T-helper 2 cell (primary cell): ENCODE measurements around the gene PRKACA.

ENCODE experiments used
- DNase-seq, 5 experiments: peaks; one replicate each; pipeline versions ENCODE4 v3.0.0 to v3.0.0-alpha.2; 2012 to 2022
- total RNA-seq, 2 donors: gene quantifications; one replicate each; lab custom pipeline; 2026; lab: John Stamatoyannopoulos, UW

Gene PRKACA
- 7.1 to 10.6 reads per million in 2 donors for total RNA-seq

GRCh38 chr19:14117668-14118164, at the start of gene PRKACA:
TSS of gene PRKACA (minus strand) at chr19:14117762. CDS start at chr19:14117547, 215 bp downstream.
- DNase-seq: peak; percentile 98 to 100 (median 98)

- DNase-seq: peak in 1 of 5 experiments; percentile 36
Observed at GRCh38 chr19:14166999-14167575, 49.5 kb upstream of the PRKACA start.

GRCh38 chr19:14165990-14166830, 48.6 kb upstream of the PRKACA start:
- peak in 2 of 5 experiments; percentile 21 to 61 for DNase-seq

- DNase-seq: no peak
Observed at GRCh38 chr19:14164724-14165493, 47.3 kb upstream of the PRKACA start.

GRCh38 chr19:14164082-14164481, 46.5 kb upstream of the PRKACA start:
- no peak for DNase-seq

- no peak for DNase-seq
Observed at GRCh38 chr19:14162871-14163297, 45.3 kb upstream of the PRKACA start.

- no peak for DNase-seq
Observed at GRCh38 chr19:14161305-14161704, 43.7 kb upstream of the PRKACA start.

GRCh38 chr19:14160017-14160703, 42.6 kb upstream of the PRKACA start:
- no peak for DNase-seq

- no peak for DNase-seq
Observed at GRCh38 chr19:14159059-14159458, 41.5 kb upstream of the PRKACA start.

- no peak for DNase-seq
Observed at GRCh38 chr19:14158276-14159023, 40.9 kb upstream of the PRKACA start.

GRCh38 chr19:14156971-14157717, 39.6 kb upstream of the PRKACA start:
- DNase-seq: no peak

- DNase-seq: no peak
Observed at GRCh38 chr19:14156122-14156521, 38.6 kb upstream of the PRKACA start.

GRCh38 chr19:14155371-14155770, 37.8 kb upstream of the PRKACA start:
- no peak for DNase-seq

- no peak for DNase-seq
Observed at GRCh38 chr19:14152713-14153112, 35.2 kb upstream of the PRKACA start.

- DNase-seq: no peak
Observed at GRCh38 chr19:14150770-14151661, 33.5 kb upstream of the PRKACA start.

- peak in 1 of 5 experiments; percentile 30 for DNase-seq
Observed at GRCh38 chr19:14150041-14150769, 32.6 kb upstream of the PRKACA start.

- peak in 4 of 5 experiments; percentile 15 to 84 (median 52) for DNase-seq
Observed at GRCh38 chr19:14149509-14149994, 32.0 kb upstream of the PRKACA start.

GRCh38 chr19:14148751-14149410, 31.3 kb upstream of the PRKACA start:
- no peak for DNase-seq
